CD8-positive, alpha-beta memory T cell (primary cell): ENCODE results near the gene ZSWIM4. TPM values are rescaled to one million over a fixed set of nuclear protein-coding genes. Genes with fewer than 3 reads are reported as not detected.
"Not testable (repeated sequence)": the region's sequence is repeated elsewhere in the genome, so short reads cannot be mapped to it uniquely, and the experiment has no call there.

ENCODE experiments used
- CTCF ChIA-PET: fragments of 350-600 bp; sonication (Branson Sonifier 250); formaldehyde crosslinking; loops from one replicate; lab custom pipeline; 2021; ENCODE audit warnings: antibody characterized with exemption; lab: Charles Lee
- POLR2A ChIA-PET: fragments of 350-600 bp; sonication (Branson Sonifier 250); formaldehyde crosslinking; loops from one replicate; lab custom pipeline; 2021; ENCODE audit warnings: antibody characterized with exemption; lab: Charles Lee
- DNase-seq, 5 donors: peaks; one replicate each; pipeline versions ENCODE4 v3.0.0 to v3.0.0-alpha.2; 2020 to 2022; ENCODE audit warnings: mixed read lengths in 1 of 5
- H3K27ac ChIP-seq: one replicate; pipeline ENCODE4 v1.7.0; 2013; ENCODE audit warnings: low read depth, mild to moderate bottlenecking, low read length, moderate library complexity
- H3K27me3 ChIP-seq: 2 replicates; pipeline ENCODE4 v1.7.0; 2013; ENCODE audit warnings: low read length, mild to moderate bottlenecking; ENCODE audit not compliant: insufficient read depth, poor library complexity, severe bottlenecking
- H3K36me3 ChIP-seq: 2 replicates; pipeline ENCODE4 v1.7.0; 2013; ENCODE audit warnings: mild to moderate bottlenecking, low read length, moderate library complexity; ENCODE audit not compliant: insufficient read depth
- H3K4me1 ChIP-seq: 2 replicates; pipeline ENCODE4 v1.7.0; 2013; ENCODE audit warnings: mild to moderate bottlenecking, low read length, moderate library complexity; ENCODE audit not compliant: insufficient read depth
- H3K4me3 ChIP-seq: 2 replicates; pipeline ENCODE4 v1.7.0; 2013; ENCODE audit warnings: mild to moderate bottlenecking, low read length
- H3K9me3 ChIP-seq: 2 replicates; pipeline ENCODE4 v1.7.0; 2013; ENCODE audit warnings: mild to moderate bottlenecking, low read length
- H3K27ac Mint-ChIP-seq, 8 donors: one replicate each; pipeline ENCODE4 v1.8.0; 2020 to 2021; ENCODE audit warnings: mixed read lengths in 8 of 8, mild to moderate bottlenecking in 6 of 8, inconsistent platforms in 3 of 8, moderate library complexity in 3 of 8
- H3K27me3 Mint-ChIP-seq, 2 donors: one replicate each; pipeline ENCODE4 v1.8.0; 2020 to 2021; ENCODE audit warnings: mixed read lengths in 2 of 2, mild to moderate bottlenecking in 1 of 2, moderate library complexity in 1 of 2
- H3K36me3 Mint-ChIP-seq, 3 donors: one replicate each; pipeline ENCODE4 v1.8.0; 2020 to 2021; ENCODE audit warnings: mixed read lengths in 3 of 3, inconsistent platforms in 1 of 3, mild to moderate bottlenecking in 1 of 3
- H3K4me1 Mint-ChIP-seq, 3 donors: one replicate each; pipeline ENCODE4 v1.8.0; 2020 to 2021; ENCODE audit warnings: mixed read lengths in 3 of 3, inconsistent platforms in 1 of 3, mild to moderate bottlenecking in 1 of 3
- H3K4me3 Mint-ChIP-seq, 7 donors: one replicate each; pipeline ENCODE4 v1.8.0; 2020 to 2021; ENCODE audit warnings: mixed read lengths in 7 of 7, mild to moderate bottlenecking in 6 of 7, moderate library complexity in 4 of 7, inconsistent platforms in 2 of 7
- H3K9me3 Mint-ChIP-seq, 5 donors: one replicate each; pipeline ENCODE4 v1.8.0; 2020 to 2022; ENCODE audit warnings: mixed read lengths in 5 of 5, mild to moderate bottlenecking in 3 of 5, moderate library complexity in 2 of 5, inconsistent platforms in 1 of 5
- polyA plus RNA-seq: library from polyadenylated mRNA; unstranded; fragments of 300-500 nt; fragmentation: Illumina TruSeq; gene quantifications from one replicate; pipeline ENCODE4 v1.2.3, GENCODE V29; 2021
- total RNA-seq, 2 experiments: library from RNA; stranded (reverse); gene quantifications; one replicate each; pipeline ENCODE4 v1.2.3, GENCODE V29; 2021

ZSWIM4 gene
- total and polyA plus RNA-seq, 3 experiments from 2014 or later: 1.6 to 4.8 (median 4.4) TPM

GRCh38 chr19:13849991-13850909 lies 55.0 kb downstream of the ZSWIM4 start:
- peaks cover 36% of the 10 kb centered on the region for H3K4me1 ChIP-seq
- H3K9me3 ChIP-seq: no peaks in the 10 kb centered on the region
- CTCF ChIA-PET: interaction anchor here (0.6 to 8.2 kb wide), 6 partner anchors 9 to 76 kb away, joined by 3 to 73 read pairs (median 4); partner anchors contain the start of gene C19orf53
- peak overlapping the region; percentile 94 for H3K27ac ChIP-seq
- peak overlapping the region; percentile 89 to 100 (median 99) for H3K27ac Mint-ChIP-seq
- peaks cover 0 to 4% (median 0%) of the 10 kb centered on the region in 3 donors for H3K36me3 Mint-ChIP-seq
- DNase-seq: peak in 4 of 5 donors; percentile 57 to 82 (median 60)
- H3K4me3 Mint-ChIP-seq: peak overlapping the region; percentile 75 to 91 (median 85)
- peaks cover 0 to 13% of the 10 kb centered on the region in 2 donors for H3K27me3 Mint-ChIP-seq
- no peaks in the 10 kb centered on the region for H3K36me3 ChIP-seq
- peak overlapping the region; percentile 20 for H3K4me3 ChIP-seq
- POLR2A ChIA-PET: interaction anchor here (0.5 to 4.4 kb wide), 6 partner anchors 10 to 228 kb away, joined by 3 to 39 read pairs (median 6); no protein-coding TSS in a partner anchor
- H3K9me3 Mint-ChIP-seq: peaks cover 0 to 5% (median 0%) of the 10 kb centered on the region in 5 donors
- H3K27me3 ChIP-seq: no peaks in the 10 kb centered on the region
- peaks cover 29 to 53% (median 35%) of the 10 kb centered on the region in 3 donors for H3K4me1 Mint-ChIP-seq

GRCh38 chr19:13850910-13851733 lies 55.9 kb downstream of the ZSWIM4 start:
- H3K4me1 ChIP-seq: peaks cover 29% of the 10 kb centered on the region
- no peaks in the 10 kb centered on the region for H3K36me3 ChIP-seq
- H3K4me1 Mint-ChIP-seq: peaks cover 23 to 46% (median 27%) of the 10 kb centered on the region in 3 donors
- CTCF ChIA-PET: interaction anchor here (1.2 to 8.2 kb wide), 3 partner anchors 10 to 15 kb away, joined by 4 to 73 read pairs (median 8); no protein-coding TSS in a partner anchor
- H3K27me3 ChIP-seq: no peaks in the 10 kb centered on the region
- H3K9me3 Mint-ChIP-seq: peaks cover 0 to 5% (median 0%) of the 10 kb centered on the region in 5 donors
- POLR2A ChIA-PET: interaction anchor here (0.6 to 1.9 kb wide), 3 partner anchors 10 to 40 kb away, joined by 5 to 15 read pairs (median 6); no protein-coding TSS in a partner anchor
- H3K4me3 ChIP-seq: peak overlapping the region; percentile 20
- H3K9me3 ChIP-seq: no peaks in the 10 kb centered on the region
- peak overlapping the region; percentile 89 to 100 (median 99) for H3K27ac Mint-ChIP-seq
- H3K4me3 Mint-ChIP-seq: peak overlapping the region; percentile 75 to 91 (median 85)
- peaks cover 0 to 13% of the 10 kb centered on the region in 2 donors for H3K27me3 Mint-ChIP-seq
- peaks cover 0 to 4% (median 0%) of the 10 kb centered on the region in 3 donors for H3K36me3 Mint-ChIP-seq
- DNase-seq: peak in 4 of 5 donors; percentile 41 to 90 (median 61)
- H3K27ac ChIP-seq: peak overlapping the region; percentile 94

GRCh38 chr19:13851734-13852114 lies 56.5 kb downstream of the ZSWIM4 start:
- not testable (repeated sequence) for H3K36me3 ChIP-seq, H3K4me3 ChIP-seq, H3K27me3 ChIP-seq, H3K9me3 Mint-ChIP-seq, H3K27me3 Mint-ChIP-seq, H3K9me3 ChIP-seq, DNase-seq, H3K36me3 Mint-ChIP-seq
- Mint-ChIP-seq H3K27ac (peak overlapping the region in 4 of 8 donors; percentile 37 to 100 (median 92)), H3K4me3 (peak overlapping the region in 1 of 7 donors; percentile 30), H3K4me1 (peaks cover 17 to 40% (median 21%) of the 10 kb centered on the region in 3 donors)
- CTCF ChIA-PET: interaction anchor here (0.6 to 8.2 kb wide), 4 partner anchors 11 to 73 kb away, joined by 3 to 73 read pairs (median 6); no protein-coding TSS in a partner anchor
- Histone ChIP-seq H3K27ac (peak overlapping the region; percentile 94), H3K4me1 (peaks cover 23% of the 10 kb centered on the region)
- POLR2A ChIA-PET: interaction anchor here (1.4 to 1.9 kb wide), 2 partner anchors 9 to 11 kb away, joined by 5 to 15 read pairs; no protein-coding TSS in a partner anchor

GRCh38 chr19:13852171-13852707 lies 57.0 kb downstream of the ZSWIM4 start:
- ChIA-PET CTCF (interaction anchor here (0.6 to 8.2 kb wide), 3 partner anchors 10 to 73 kb away, joined by 3 to 73 read pairs (median 3); no protein-coding TSS in a partner anchor), POLR2A (interaction anchor here (0.6 to 1.4 kb wide), 2 partner anchors 9 to 11 kb away, joined by 5 to 9 read pairs; no protein-coding TSS in a partner anchor)
- not testable (repeated sequence) for H3K27me3 Mint-ChIP-seq, H3K36me3 Mint-ChIP-seq, H3K4me3 ChIP-seq, H3K36me3 ChIP-seq, H3K9me3 ChIP-seq, H3K4me3 Mint-ChIP-seq, H3K27me3 ChIP-seq, H3K27ac ChIP-seq, H3K9me3 Mint-ChIP-seq, DNase-seq
- peak overlapping the region in 2 of 8 donors; percentile 27 to 29 for H3K27ac Mint-ChIP-seq
- H3K4me1 Mint-ChIP-seq: peaks cover 15 to 35% (median 19%) of the 10 kb centered on the region in 3 donors
- peaks cover 18% of the 10 kb centered on the region for H3K4me1 ChIP-seq

DNA sequence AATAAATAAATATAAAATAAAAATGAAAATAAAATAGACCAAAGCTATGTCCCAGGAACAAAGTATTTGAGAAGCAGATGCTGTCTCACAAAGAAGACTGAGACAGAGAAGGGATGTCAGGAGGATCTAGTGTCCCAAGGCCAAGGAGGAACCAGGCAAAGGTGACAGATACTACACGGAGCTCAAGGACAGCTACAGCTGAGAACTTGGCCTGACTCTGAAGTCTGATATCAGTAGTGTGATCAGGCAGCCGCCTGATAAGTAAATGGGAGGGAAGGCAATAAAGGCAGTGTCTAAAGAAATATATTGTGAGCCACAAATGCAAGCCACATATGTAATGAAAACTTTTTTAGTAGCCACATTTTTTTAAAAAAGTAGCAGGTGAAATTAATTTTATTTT lies 61.3 kb downstream of the ZSWIM4 start:
- H3K36me3 Mint-ChIP-seq: peaks cover 0 to 2% (median 0%) of the 10 kb centered on the region in 3 donors
- DNase-seq: no peak
- no peak overlapping the region for H3K27ac ChIP-seq
- H3K27ac Mint-ChIP-seq: peak overlapping the region in 1 of 8 donors; percentile 57
- H3K9me3 Mint-ChIP-seq: no peaks in the 10 kb centered on the region
- peak overlapping the region in 1 of 7 donors; percentile 72 for H3K4me3 Mint-ChIP-seq
- ChIA-PET POLR2A (interaction anchor here (0.8 kb wide), 1 partner anchor 9 kb away, joined by 3 read pairs; no protein-coding TSS in a partner anchor), CTCF (interaction anchor here (0.6 to 0.7 kb wide), 2 partner anchors 12 to 72 kb away, joined by 3 to 4 read pairs; no protein-coding TSS in a partner anchor)
- H3K4me1 ChIP-seq: peaks cover 5% of the 10 kb centered on the region
- H3K27me3 Mint-ChIP-seq: peaks cover 0 to 2% of the 10 kb centered on the region in 2 donors
- peaks cover 5 to 17% (median 13%) of the 10 kb centered on the region in 3 donors for H3K4me1 Mint-ChIP-seq
- no peak overlapping the region for H3K4me3 ChIP-seq
- no peaks in the 10 kb centered on the region for H3K36me3 ChIP-seq
- no peaks in the 10 kb centered on the region for H3K27me3 ChIP-seq
- H3K9me3 ChIP-seq: no peaks in the 10 kb centered on the region

DNA sequence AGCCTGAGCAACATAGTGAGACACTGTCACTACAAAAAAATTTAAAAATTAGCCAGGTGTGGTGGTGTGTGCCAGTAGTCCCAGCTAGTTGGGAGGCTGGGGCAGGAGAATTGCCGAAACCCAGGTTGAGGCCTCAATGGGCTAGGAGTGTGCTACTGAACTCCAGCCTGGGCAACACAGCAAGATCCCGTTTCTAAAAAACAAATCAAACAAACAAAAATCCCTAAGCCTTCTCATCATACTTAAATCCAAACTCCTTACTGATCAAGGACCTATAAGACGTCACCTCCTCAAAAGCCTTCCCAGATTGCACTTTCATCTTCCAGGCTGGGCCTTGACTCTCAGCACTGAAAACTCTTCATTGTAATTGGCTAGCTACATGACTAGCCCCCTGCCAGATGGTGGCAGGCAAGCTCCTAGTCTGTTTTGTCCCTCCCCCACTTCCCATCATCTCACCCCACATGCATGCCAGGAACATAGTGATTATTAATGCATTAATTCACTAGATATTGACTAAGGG lies 64.2 kb downstream of the ZSWIM4 start:
- H3K4me1 ChIP-seq: peaks cover 21% of the 10 kb centered on the region
- Mint-ChIP-seq H3K9me3 (no peaks in the 10 kb centered on the region), H3K4me1 (peaks cover 25 to 38% (median 37%) of the 10 kb centered on the region in 3 donors), H3K36me3 (peaks cover 0 to 2% (median 2%) of the 10 kb centered on the region in 3 donors), H3K4me3 (peak overlapping the region in 4 of 7 donors; percentile 2 to 36 (median 26)), H3K27ac (peak overlapping the region in 4 of 8 donors; percentile 40 to 75 (median 67)), H3K27me3 (peaks cover 9 to 16% of the 10 kb centered on the region in 2 donors)
- no peak for DNase-seq
- H3K27ac ChIP-seq: no peak overlapping the region
- CTCF ChIA-PET: interaction anchor here (0.6 to 10.5 kb wide), 5 partner anchors 10 to 73 kb away, joined by 3 to 219 read pairs (median 53); partner anchors contain the start of gene ZSWIM4
- H3K27me3 ChIP-seq: peaks cover 9% of the 10 kb centered on the region
- H3K4me3 ChIP-seq: no peak overlapping the region
- POLR2A ChIA-PET: interaction anchor here (0.6 to 2.1 kb wide), 3 partner anchors 12 to 578 kb away, joined by 5 to 7 read pairs (median 6); no protein-coding TSS in a partner anchor
- no peaks in the 10 kb centered on the region for H3K36me3 ChIP-seq
- H3K9me3 ChIP-seq: no peaks in the 10 kb centered on the region
